ENCODE data around the gene KCTD10. TPM values are rescaled to one million over a fixed set of nuclear protein-coding genes. Genes with fewer than 3 reads are reported as not detected.

The KCTD10 gene
- total and polyA plus RNA-seq, 9 of the 15 experiments (the other 6 are each of a cell fraction or from before 2014, with no cell fraction given): 1.9 to 37.5 (median 15.7) TPM

- TF ChIP-seq ATF6 (CRISPR knock-in tag; IDR thresholded peaks at IDR 0.05) (peak; percentile 62; the same call in 1 of the 2 replicates), TBP (optimal IDR thresholded peaks at IDR 0.05; ENCODE audit: low read depth, low read length) (peak; percentile 96), BRCA1 (IDR thresholded peaks at IDR 0.05) (no peak), BRCA1 (CRISPR knock-in tag; IDR thresholded peaks at IDR 0.05) (no peak), TSC22D4 (tag; IDR thresholded peaks at IDR 0.05) (no peak), ZNF668 (CRISPR knock-in tag; IDR thresholded peaks at IDR 0.05) (no peak), ZNF584 (CRISPR knock-in tag; IDR thresholded peaks at IDR 0.05; ENCODE audit: low read depth) (no peak), GMEB1 (CRISPR knock-in tag; IDR thresholded peaks at IDR 0.05) (peak; percentile 66), MEF2A (IDR thresholded peaks at IDR 0.05; ENCODE audit: control insufficient read depth, low read depth, low read length) (no peak), BCOR (IDR thresholded peaks at IDR 0.05) (peak; percentile 31; the same call in 1 of the 2 replicates), ZNF140 (CRISPR knock-in tag; IDR thresholded peaks at IDR 0.05) (no peak), DIDO1 (tag; IDR thresholded peaks at IDR 0.05; ENCODE audit: low read depth) (peak; percentile 100), ELF2 (CRISPR knock-in tag; IDR thresholded peaks at IDR 0.05) (peak; percentile 100), FOXM1 (IDR thresholded peaks at IDR 0.05; ENCODE audit: low read depth) (peak; percentile 33; the same call in 1 of the 2 replicates), FOXM1 (CRISPR knock-in tag; IDR thresholded peaks at IDR 0.05; ENCODE audit: low read depth) (no peak), ILK (tag; IDR thresholded peaks at IDR 0.05; ENCODE audit: borderline replicate concordance, low read depth) (no peak), SMARCA5 (IDR thresholded peaks at IDR 0.05) (no peak), ARHGAP35 (IDR thresholded peaks at IDR 0.05; ENCODE audit: partially characterized antibody) (no peak), TCF15 (CRISPR knock-in tag; IDR thresholded peaks at IDR 0.05) (no peak), CC2D1A (IDR thresholded peaks at IDR 0.05) (peak; percentile 61; the same call in 1 of the 2 replicates), POLR2AphosphoS2 (IDR thresholded peaks at IDR 0.05; ENCODE audit: low read length) (no peak; the same call in 1 of the 2 replicates), FOXA3 (CRISPR knock-in tag; conservative IDR thresholded peaks at IDR 0.05 in 1 of 2, IDR thresholded peaks at IDR 0.05 in 1 of 2) (no peak)
- TF ChIP-seq, protein P1, sequence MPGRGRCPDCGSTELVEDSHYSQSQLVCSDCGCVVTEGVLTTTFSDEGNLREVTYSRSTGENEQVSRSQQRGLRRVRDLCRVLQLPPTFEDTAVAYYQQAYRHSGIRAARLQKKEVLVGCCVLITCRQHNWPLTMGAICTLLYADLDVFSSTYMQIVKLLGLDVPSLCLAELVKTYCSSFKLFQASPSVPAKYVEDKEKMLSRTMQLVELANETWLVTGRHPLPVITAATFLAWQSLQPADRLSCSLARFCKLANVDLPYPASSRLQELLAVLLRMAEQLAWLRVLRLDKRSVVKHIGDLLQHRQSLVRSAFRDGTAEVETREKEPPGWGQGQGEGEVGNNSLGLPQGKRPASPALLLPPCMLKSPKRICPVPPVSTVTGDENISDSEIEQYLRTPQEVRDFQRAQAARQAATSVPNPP (IDR thresholded peaks at IDR 0.05; ENCODE audit: borderline replicate concordance, insufficient read depth, insufficient read length): no peak
Observed at GRCh38 chr12:109477185-109477962, at the start of gene KCTD10, which contains the start of gene UBE3B (continued).
